ENCODE data around the gene OR3A3. TPM values are rescaled to one million over a fixed set of nuclear protein-coding genes. Genes with fewer than 3 reads are reported as not detected.
"Not testable (repeated sequence)": the region's sequence is repeated elsewhere in the genome, so short reads cannot be mapped to it uniquely, and the experiment has no call there.

The OR3A3 gene
- not detected in 2 replicates for total RNA-seq

- DNase-seq, result no peak
Measured at GRCh38 chr17:3411070-3411469, at the start of gene OR3A3. Gene OR3A3 (plus strand): TSS chr17:3411370.

- DNase-seq, result not testable (repeated sequence)
Measured at GRCh38 chr17:3371167-3371566, 40.0 kb upstream of the OR3A3 start.

- no peak for DNase-seq
Measured at GRCh38 chr17:3378321-3378720, 32.8 kb upstream of the OR3A3 start.

DNA sequence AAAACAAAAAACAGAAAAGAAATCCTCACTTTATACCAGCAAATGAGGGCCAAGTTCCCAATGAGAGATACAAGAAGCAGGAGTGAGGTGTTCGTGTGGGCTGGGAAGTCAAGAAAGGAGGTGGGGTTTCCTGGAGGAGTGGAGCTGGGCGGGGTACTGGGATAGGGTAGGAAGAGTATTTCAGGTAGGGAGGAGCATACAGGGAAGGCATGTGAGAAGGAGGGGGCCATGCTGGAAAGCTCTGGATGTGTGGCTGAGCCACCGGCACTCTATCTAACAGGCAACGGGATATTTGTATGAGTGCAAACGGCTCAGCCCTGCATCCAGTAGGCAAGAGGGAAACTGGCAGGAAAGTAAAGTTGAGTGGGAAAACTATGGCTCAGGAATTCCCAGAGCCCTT, 29.2 kb upstream of the OR3A3 start:
- DNase-seq, result no peak

DNA sequence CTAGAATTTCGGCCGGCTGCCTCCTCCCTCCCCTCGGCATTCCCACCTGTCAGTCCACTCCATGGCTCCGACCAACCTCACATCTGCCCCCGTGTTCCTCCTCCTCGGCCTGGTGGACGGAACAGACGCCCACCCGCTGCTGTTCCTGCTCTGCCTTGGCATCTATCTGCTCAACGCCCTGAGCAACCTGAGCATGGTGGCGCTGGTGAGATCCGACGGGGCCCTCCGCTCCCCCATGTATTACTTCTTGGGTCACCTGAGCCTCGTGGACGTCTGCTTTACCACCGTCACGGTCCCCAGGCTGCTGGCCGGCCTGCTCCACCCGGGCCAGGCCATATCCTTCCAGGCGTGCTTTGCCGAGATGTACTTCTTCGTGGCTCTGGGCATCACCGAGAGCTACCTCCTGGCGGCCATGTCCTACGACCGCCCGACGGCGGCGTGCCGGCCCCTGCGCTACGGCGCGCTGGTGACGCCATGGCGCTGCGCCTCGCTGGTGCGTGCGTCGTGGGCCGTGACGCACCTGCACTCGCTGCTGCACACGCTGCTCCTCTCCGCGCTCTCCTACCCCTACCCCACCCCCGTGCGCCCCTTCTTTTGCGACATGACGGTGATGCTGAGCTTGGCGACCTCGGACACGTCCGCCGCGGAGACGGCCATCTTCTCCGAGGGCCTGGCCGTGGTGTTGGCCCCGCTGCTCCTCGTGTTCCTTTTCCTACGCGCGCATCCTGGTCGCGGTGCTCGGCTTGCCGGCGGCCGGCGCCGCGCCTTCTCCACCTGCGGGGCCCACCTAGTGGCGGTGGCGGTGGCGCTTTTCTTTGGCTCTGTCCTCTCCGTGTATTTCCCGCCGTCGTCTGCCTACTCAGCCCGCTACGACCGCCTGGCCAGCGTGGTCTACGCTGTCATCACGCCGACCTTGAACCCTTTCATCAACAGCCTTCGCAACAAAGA, 25.0 kb upstream of the OR3A3 start, which contains the start of gene OR3A2:
TSS of gene OR3A2 (minus strand) at position 440 of the 948 bp plus-strand sequence.
- no peak for DNase-seq

DNA sequence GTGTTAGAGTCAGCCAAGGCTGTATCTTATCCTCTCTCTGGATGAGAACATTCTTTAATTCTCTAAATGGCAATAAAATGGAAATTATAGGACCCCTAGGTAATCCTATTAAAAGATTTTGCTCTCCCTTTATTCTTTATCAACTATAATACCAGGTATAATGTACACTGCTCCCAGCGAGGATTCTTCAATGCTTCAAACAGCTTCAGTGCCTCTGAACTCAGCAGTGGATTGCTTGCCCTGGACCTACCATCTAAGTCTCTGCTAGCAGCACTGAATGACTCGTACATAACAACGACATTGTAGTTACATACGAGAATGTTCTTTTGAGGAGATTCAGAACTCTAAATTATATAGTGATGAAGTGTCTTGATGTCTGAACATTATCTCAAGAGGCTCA, 21.4 kb upstream of the OR3A3 start:
- DNase-seq, result no peak

DNA sequence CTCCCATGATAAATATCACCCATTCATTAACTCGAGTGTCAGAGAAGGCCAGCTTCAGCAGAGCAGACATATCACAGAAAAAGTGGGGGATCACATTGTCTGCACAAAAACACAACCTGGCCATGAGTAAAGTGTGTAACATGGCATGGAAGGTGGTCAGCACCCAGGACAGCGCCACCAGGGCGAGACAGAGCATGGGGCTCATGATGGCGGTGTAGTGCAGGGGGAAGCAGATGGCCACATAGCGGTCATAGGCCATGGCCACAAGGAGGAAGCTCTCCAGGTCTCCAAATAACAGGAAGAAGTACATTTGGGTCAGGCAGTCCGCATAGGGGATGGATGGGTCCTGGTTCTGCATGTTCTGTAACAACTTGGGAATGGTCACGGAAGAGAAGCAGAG, 13.4 kb upstream of the OR3A3 start:
- not testable (repeated sequence) for DNase-seq

DNA sequence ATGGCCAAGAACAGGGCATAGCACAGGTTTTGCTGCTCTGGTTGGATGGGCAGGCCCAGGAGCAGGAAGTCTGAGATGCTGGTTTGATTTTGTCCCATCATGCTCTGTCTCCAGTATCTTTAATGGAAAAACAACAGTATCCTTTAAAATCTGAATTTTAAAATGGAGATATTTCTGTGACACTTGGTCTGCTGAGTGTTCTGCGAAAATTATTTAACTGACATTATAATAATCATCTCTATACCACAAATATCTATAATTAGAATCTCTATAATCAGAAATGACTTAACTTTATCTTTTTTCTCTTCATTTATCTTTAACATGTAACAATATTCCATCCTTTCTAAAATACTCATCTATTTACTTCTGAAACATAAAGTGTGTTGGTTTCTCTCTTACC, 12.9 kb upstream of the OR3A3 start, which contains the start of gene OR1E1:
TSS of gene OR1E1 (minus strand) at position 101 of the 400 bp plus-strand sequence. CDS start at position 101, 0 bp downstream.
- DNase-seq, result no peak

DNA sequence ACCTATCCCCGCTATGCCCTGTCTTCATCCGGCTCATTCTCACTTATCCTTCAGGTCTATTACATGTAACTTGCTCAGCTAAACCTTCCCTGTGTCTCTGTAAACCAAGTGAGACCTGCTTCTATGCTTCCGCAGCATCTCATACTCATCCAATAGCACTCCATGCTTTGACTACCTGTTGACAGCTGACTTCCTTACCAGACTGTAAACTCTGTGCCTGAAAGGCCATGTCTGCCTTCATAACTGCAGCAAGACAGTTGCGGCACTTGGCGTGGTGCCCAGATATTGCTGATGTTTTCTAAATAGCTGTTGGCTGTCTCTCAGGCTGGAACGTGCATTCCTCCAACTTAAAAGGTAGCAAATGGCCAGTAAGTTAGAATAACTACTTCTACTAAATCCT, 11.1 kb upstream of the OR3A3 start:
- DNase-seq, result no peak

- no peak for DNase-seq
Measured at GRCh38 chr17:3401786-3402185, 9.4 kb upstream of the OR3A3 start.

GRCh38 chr17:3403856-3404255, 7.3 kb upstream of the OR3A3 start:
- DNase-seq, result not testable (repeated sequence)

GRCh38 chr17:3412216-3412615, 1.0 kb downstream of the OR3A3 start:
- DNase-seq, result not testable (repeated sequence)

DNA sequence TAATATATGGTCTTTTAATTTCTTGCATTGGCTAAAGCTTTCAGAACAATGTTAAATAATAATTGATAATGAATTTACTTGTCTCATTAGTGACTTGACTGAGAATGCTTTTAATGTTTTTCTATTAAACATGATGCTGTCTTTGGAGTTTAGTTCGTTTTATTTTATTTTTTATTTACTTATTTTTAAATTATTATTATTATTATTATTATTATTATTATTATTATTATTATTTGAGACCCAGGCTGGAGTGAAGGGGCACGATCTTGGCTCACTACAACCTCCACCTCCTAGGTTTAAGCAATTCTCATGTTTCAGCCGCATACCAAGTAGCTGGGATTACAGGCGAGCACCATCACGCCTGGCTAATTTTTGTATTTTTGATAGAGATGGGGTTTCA, 4.4 kb downstream of the OR3A3 start:
- no peak for DNase-seq

DNA sequence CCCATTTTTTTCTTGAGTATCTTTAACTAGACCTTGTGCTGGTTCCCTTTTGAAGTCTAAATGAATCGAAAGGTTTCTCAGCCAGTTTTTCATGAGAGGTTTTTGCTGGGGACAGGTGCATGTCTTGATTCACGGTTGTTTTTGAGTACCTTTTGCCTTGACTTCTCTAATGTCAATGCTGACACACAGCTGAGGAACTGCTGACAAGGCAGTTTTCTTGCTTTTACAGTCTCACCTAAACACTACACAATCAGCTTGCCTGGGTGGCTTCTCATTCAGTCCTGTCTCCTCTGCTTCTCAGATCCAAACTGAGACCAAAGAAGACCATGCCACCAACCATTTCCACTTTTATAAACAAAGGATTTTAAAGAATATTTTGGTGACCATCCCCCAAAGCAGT, 7.1 kb downstream of the OR3A3 start:
- DNase-seq, result no peak

GRCh38 chr17:3433215-3433614, 22.0 kb downstream of the OR3A3 start:
- DNase-seq, result not testable (repeated sequence)

GRCh38 chr17:3433741-3434140, 22.6 kb downstream of the OR3A3 start, which contains the start of gene OR1E2:
Gene OR1E2 (minus strand): TSS chr17:3433841. CDS start chr17:3433841, 0 bp downstream.
- no peak for DNase-seq

- DNase-seq, result no peak
Measured at GRCh38 chr17:3438368-3438767, 27.2 kb downstream of the OR3A3 start.

DNA sequence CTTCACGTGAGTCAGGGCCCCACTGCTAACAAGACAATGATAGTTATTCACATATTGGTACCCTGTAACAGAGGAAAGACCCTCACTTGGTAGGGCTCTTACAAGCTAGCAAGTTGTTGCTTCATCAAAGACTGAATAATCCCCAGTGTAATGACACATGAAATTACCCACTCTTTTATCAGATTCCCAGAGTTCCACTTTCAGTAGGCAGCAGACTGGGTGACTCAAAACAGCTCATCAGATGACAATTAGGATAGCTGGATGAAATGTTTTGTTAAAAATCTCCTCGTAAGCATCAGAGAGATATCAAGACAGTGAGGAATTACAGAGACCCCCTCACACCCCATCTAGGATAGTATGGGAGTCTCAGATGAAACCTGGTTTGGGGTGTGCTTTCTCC, 29.3 kb downstream of the OR3A3 start:
- no peak for DNase-seq

DNA sequence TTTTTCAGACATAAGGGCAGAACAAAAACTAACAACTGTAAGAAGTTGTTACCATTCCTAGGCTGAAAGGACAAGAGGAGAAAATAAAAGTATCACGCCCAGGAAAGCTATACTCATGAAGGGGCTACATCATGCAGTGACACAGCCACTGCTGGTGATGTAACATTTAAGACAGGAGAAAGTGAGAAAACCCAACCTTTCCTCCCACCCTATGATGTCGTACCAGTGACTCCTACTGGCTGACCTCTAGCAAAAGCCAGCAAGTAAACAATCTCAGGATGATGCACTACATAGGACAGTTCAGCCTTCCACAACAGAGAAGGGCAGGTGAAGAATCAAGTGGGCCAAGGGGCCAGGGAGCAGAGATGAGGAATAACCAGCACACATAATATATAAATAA, 36.5 kb downstream of the OR3A3 start:
- no peak for DNase-seq

DNA sequence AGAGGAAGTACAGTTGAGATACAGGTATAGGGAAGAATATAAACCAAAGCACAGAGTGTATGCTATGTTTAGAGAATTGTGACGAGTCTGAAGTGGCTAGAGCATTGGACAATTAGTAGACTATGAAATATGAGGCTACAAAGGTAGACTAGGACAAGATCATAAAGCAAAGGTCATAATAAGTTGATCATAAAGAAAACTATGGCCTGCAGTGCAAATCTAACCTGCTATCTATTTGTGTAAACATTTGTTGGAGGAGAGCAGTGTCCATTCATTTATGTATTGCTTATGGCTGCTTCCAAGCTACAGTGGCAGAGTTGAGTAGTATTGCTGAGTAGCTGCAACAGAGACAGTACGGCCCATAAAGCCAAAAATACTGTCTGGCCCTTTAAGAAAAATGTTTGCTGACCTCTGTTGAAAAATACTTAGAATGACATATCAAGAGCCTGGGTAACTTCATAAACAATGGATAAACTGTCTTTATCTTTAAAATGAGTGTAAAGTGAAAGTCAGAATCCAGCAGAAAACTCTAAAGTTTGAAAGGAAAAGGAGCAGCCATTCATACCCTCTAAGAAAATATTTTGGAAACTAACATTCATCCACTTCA, 37.0 kb downstream of the OR3A3 start:
- DNase-seq, result no peak

GRCh38 chr17:3466355-3466754, 55.2 kb downstream of the OR3A3 start:
- DNase-seq, result not testable (repeated sequence)

GRCh38 chr17:3469529-3469928, 58.4 kb downstream of the OR3A3 start:
- DNase-seq, result no peak

DNA sequence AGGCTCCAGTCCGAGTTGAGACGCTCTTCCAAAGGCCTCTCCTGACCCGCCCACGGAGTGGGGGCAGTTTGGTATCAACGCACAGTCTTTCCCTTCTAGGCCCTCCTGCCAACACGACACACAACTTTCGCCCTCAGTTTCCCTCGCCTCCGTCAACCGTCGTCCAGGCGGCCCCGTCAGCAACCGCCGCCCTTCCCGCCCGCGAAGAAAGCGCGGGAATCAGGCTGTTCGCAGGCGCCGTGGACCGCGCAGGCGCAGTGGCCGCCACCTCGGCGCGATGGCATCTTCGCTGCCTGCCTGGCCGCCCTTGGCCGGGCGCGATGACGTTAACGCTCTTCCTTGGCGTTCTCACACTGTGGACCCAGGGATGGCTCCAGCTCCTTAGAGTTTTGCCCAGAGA, 60.4 kb downstream of the OR3A3 start, which contains the start of gene SPATA22:
TSS of gene SPATA22 (minus strand) at position 221 of the 400 bp plus-strand sequence. CDS start 2,494 bp downstream, outside the sequence.
- DNase-seq, result no peak

- no peak for DNase-seq
Measured at GRCh38 chr17:3472137-3472536, 61.0 kb downstream of the OR3A3 start.
